AG04449 (cell line): ENCODE results near the gene ARG2.
"Not testable (repeated sequence)": the region's sequence is repeated elsewhere in the genome, so short reads cannot be mapped to it uniquely, and the experiment has no call there.

Experiments used
- CTCF ChIA-PET: fragments of 350-600 bp; formaldehyde crosslinking; extraction: SDS; loops from one replicate; lab custom pipeline; 2021; ENCODE audit warnings: antibody characterized with exemption; lab: Yijun Ruan, JAX
- POLR2A ChIA-PET: fragments of 400-600, 350-600 bp; formaldehyde crosslinking; extraction: SDS; loops from one replicate; lab custom pipeline; 2020; ENCODE audit warnings: antibody characterized with exemption, inconsistent platforms; lab: Yijun Ruan, JAX
- DNase-seq: peaks from one replicate; pipeline ENCODE4 v3.0.0-alpha.2; 2010; ENCODE audit warnings: low read depth, low spot score
- H3K4me3 ChIP-seq: 2 replicates; pipeline ENCODE4 v1.5.1; 2011; ENCODE audit warnings: low read depth, mild to moderate bottlenecking, control low read depth, low read length
- TF ChIP-seq, protein P1 (sequence below): IDR thresholded peaks from one replicate; pipeline ENCODE4 v1.5.1; 2011; ENCODE audit warnings: mild to moderate bottlenecking, moderate library complexity, low read length, control low read depth, inconsistent platforms; ENCODE audit not compliant: insufficient read depth; ENCODE audit errors: missing control alignments

Gene ARG2

DNA sequence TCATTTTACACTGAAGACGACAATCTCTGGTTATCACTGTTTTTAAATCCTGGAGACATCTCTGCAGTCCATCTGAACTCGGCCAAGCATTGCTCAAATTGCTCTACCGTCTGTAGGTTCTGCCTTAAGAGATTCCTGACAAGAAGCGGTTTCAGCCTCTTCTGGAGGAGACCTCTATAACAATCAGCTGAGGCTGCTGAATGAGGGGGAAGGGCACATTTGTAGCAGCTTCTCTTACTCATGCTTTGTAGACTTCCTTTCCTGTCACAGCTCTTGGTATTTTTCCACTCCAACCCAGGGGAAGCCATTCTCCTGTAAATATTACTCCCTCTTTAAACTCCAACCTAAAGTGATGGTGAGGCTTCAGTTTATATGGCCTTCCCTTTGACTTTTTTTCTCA, 3.0 kb downstream of the ARG2 start:
- ChIA-PET CTCF (interaction anchor here (0.5 to 8.4 kb wide), 7 partner anchors 8 to 195 kb away, joined by 3 to 269 read pairs (median 4); no protein-coding TSS in a partner anchor), POLR2A (interaction anchor here (0.8 to 1.0 kb wide), 2 partner anchors 13 to 73 kb away, joined by 3 read pairs; partner anchors contain the start of gene RDH11)
- H3K4me3 ChIP-seq: no peak overlapping the region
- peak; percentile 47 for DNase-seq
- TF ChIP-seq, protein P1, sequence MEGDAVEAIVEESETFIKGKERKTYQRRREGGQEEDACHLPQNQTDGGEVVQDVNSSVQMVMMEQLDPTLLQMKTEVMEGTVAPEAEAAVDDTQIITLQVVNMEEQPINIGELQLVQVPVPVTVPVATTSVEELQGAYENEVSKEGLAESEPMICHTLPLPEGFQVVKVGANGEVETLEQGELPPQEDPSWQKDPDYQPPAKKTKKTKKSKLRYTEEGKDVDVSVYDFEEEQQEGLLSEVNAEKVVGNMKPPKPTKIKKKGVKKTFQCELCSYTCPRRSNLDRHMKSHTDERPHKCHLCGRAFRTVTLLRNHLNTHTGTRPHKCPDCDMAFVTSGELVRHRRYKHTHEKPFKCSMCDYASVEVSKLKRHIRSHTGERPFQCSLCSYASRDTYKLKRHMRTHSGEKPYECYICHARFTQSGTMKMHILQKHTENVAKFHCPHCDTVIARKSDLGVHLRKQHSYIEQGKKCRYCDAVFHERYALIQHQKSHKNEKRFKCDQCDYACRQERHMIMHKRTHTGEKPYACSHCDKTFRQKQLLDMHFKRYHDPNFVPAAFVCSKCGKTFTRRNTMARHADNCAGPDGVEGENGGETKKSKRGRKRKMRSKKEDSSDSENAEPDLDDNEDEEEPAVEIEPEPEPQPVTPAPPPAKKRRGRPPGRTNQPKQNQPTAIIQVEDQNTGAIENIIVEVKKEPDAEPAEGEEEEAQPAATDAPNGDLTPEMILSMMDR: no peak

DNA sequence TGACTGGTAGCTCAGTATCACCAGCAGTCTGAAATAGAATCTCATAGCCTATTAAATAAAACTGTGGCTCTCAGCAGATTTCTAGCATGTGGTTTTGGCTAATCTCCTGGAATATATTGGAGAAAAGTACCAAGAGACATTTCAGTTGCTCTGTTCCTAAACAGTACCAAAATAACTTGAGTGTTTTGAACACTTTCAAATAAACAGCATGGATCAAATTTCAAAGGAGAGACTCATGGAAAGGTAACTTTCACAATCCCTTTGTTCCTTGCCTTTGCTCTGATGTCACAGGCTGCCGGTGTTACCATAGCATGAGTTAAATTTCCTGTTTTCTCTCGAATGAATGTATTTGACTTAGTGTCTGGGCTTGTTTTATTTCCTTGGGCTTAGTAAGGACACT, 3.4 kb downstream of the ARG2 start:
- no peak overlapping the region for H3K4me3 ChIP-seq
- TF ChIP-seq, protein P1: no peak
- ChIA-PET CTCF (interaction anchor here (0.5 to 8.4 kb wide), 6 partner anchors 9 to 81 kb away, joined by 3 to 269 read pairs (median 4); no protein-coding TSS in a partner anchor), POLR2A (interaction anchor here (1.0 kb wide), 1 partner anchor 13 kb away, joined by 3 read pairs; no protein-coding TSS in a partner anchor)
- no peak for DNase-seq

DNA sequence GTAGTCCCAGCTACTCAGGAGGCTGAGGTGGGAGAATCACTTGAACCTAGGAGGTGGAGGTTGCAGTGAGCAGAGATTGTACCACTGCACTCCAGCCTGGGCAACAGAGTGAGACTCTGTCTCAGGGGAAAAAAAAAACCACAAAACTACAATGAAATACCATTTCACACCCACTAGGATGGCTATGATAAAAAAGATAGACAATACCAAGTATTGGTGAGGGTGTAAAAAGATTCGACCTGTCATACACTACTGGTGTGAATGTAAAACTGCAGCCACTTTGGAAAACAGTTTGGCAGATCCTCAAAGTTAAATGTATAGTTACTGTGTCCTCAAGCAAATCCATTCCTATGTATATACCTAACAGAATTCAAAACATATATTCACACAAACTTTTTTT, 6.4 kb downstream of the ARG2 start:
- DNase-seq, CTCF ChIA-PET, H3K4me3 ChIP-seq, POLR2A ChIA-PET: not testable (repeated sequence)

DNA sequence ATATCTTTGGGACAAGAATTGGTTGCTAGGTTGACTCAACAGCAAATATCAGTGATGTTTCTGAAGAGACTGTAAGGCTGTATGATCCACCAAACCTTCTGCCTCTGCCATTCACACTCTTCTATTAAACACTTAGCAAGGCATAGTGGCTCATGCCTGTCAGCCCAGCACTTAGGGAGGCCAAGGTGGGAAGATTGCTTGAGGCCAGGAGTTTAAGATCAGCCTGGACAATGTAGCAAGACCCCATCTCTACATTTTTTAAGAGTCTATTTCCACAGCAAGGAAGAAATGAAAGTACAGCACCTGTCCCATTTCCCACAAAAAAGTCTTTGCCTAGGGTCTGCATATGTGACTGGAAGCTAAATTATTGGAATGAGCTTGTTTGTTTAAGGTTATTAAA, 7.8 kb downstream of the ARG2 start:
- TF ChIP-seq, protein P1: no peak
- H3K4me3 ChIP-seq: no peak overlapping the region
- CTCF ChIA-PET: interaction anchor here (0.6 to 2.3 kb wide), 5 partner anchors 8 to 115 kb away, joined by 3 to 10 read pairs (median 6); partner anchors contain the start of gene ARG2
- DNase-seq: no peak
- POLR2A ChIA-PET: no interaction called here

DNA sequence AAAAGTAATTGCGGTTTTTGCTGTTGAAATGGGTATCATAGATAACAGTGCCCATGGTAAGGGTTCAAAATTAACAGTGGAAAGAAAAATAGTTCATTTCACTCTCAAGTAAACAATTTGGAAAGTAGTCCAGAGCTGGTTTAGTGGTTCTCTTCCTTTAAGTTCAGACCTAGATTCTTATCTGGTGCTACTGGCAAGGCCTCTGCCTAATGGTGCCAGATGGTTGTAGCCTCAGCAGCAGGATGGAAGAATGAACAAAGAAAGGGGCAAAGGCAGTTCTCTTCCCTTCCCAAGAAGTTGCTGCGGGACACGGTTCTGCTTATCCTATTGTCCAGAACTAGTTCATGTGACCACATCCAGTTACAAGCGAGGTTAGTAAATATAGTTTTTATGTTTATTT, 10.5 kb downstream of the ARG2 start:
- TF ChIP-seq, protein P1: no peak

DNA sequence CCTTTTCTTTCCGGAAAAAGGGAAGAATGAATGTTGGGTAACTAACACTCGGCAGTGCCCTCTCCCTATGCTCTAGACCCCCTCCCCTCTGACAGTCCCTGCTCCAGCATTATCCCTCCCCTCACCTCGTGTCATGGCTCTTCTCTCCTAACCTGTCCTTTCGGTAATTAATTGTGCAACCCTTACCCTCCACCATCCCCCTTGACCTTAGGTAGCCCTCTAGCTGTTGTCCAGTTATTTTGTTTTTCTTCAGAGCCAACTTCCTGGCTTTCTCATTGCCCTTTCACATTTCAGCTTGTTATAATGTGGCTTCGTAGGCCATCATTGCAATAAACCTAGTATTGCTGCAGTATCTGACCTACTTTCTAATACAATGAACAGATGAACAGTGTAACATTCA, 11.2 kb downstream of the ARG2 start:
- TF ChIP-seq, protein P1: no peak
- DNase-seq: no peak
- H3K4me3 ChIP-seq: no peak overlapping the region
- CTCF ChIA-PET: interaction anchor here (0.6 to 2.5 kb wide), 6 partner anchors 11 to 73 kb away, joined by 3 to 13 read pairs (median 4); partner anchors contain the start of genes ARG2 and PIGH
- POLR2A ChIA-PET: no interaction called here

More for the DNA sequence above, 10.5 kb downstream of the ARG2 start:
- DNase-seq: no peak
- no peak overlapping the region for H3K4me3 ChIP-seq
- ChIA-PET CTCF (interaction anchor here (0.6 to 2.5 kb wide), 4 partner anchors 11 to 74 kb away, joined by 3 to 13 read pairs (median 6); partner anchors contain the start of genes ARG2 and PIGH), POLR2A (no interaction called here)
